Measurements from ENCODE around the gene ERCC6L2. TPM values are rescaled to one million over a fixed set of nuclear protein-coding genes. Genes with fewer than 3 reads are reported as not detected.

The ERCC6L2 gene
- total and polyA plus RNA-seq, 2 donors (not counting 3 experiments of a cell fraction or from before 2014, with no cell fraction given): 4.7 to 31.8 TPM

DNA sequence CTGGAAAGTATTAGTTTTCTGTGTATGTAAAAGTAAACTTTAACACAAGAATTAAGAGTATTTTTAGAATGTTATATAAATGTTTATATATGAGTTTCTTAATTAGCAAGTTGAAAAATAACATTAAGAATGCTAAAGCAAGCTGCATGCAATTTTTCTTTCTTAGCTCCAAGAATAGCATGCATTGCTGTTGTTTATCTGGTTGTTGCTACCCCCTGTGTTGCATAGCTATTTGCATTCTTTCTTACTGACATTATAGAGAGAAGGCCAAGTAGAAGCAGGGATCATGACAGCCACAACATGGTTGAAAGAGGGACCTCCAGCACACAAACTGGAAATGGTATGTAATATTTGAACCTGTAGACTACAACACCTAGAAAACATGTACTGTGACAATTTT is 94.8 kb downstream of the ERCC6L2 start:
- POLR2A ChIA-PET: no interaction called here
- H3K36me3 ChIP-seq (ENCODE audit: control insufficient read depth in 2 of 2, extremely low read depth in 1 of 2, insufficient read depth in 2 of 2, low read length in 2 of 2): peaks cover 0 to 3% of the 10 kb centered on the region in 2 experiments
- no peak for FAIRE-seq

DNA sequence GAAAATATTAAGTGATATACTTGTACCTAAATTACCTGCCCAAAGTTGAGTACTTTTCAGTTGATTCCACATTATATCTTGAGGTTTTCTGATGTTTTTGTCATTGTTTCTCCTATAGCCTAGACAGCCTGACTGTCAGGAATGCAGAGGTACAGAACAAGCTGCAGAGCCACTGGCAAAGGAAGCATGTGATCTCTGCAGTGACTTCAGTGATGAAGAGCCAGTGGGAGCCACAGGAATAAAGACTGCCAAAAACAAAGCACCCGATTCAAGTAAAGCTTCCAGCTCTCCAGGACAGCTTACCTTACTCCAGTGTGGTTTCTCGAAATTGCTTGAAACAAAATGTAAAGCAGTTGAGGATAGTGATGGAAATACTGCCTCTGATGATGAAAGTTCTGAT is 96.3 kb downstream of the ERCC6L2 start:
- Histone ChIP-seq H4K20me1 (replicated peaks; ENCODE audit: control insufficient read depth, extremely low read depth, insufficient read depth, low read length) (no peaks in the 10 kb centered on the region), H3K4me2 (ENCODE audit: insufficient read depth, low read length) (no peak overlapping the region), H2AFZ (ENCODE audit: low read depth, low read length) (no peak overlapping the region), H3K9ac (replicated peaks; ENCODE audit: extremely low read depth, insufficient read depth, low read length) (no peak overlapping the region), H3K79me2 (ENCODE audit: control insufficient read depth, insufficient read depth, low read length) (no peaks in the 10 kb centered on the region), H3K9me3 (replicated peaks; ENCODE audit: control insufficient read depth, insufficient read depth, low read length) (no peaks in the 10 kb centered on the region), H3K27me3 (ENCODE audit: control insufficient read depth in 2 of 2, insufficient read depth in 2 of 2, low read length in 2 of 2) (no peaks in the 10 kb centered on the region), H3K36me3 (ENCODE audit: control insufficient read depth in 2 of 2, extremely low read depth in 1 of 2, insufficient read depth in 2 of 2, low read length in 2 of 2) (peaks cover 0 to 3% of the 10 kb centered on the region in 2 experiments), H3K4me3 (replicated peaks in 1 of 3; ENCODE audit: insufficient read depth in 1 of 3, low read depth in 1 of 3, low read length in 3 of 3) (no peak overlapping the region), H3K4me1 (ENCODE audit: control insufficient read depth, extremely low read depth, insufficient read depth, low read length) (no peaks in the 10 kb centered on the region), H3K27ac (ENCODE audit: insufficient read depth, low read depth, low read length) (no peak overlapping the region), H3K9me1 (replicated peaks; ENCODE audit: control insufficient read depth, extremely low read depth, insufficient read depth, low read length) (no peaks in the 10 kb centered on the region)
- dilution Hi-C loops (cut with MboI; ENCODE audit: extremely low pct_ligation_motif_present, low sequenced_read_pairs): no loop called here
- no peak for DNase-seq (ENCODE audit: low read depth, low spot score)
- intact Hi-C loops (cut with micrococcal nuclease): no loop called here
- BruUV-seq (replicated peaks): no TSS peak
- no peak for FAIRE-seq
- ChIA-PET CTCF (no interaction called here), POLR2A (no interaction called here)
- TF ChIP-seq GATA2 (IDR thresholded peaks at IDR 0.05; ENCODE audit: insufficient read depth, insufficient read length, low read depth, low read length): no peak
- TF ChIP-seq MYC (IDR thresholded peaks at IDR 0.05; ENCODE audit: low read depth, low read length): no peak
- no peak for TF ChIP-seq POLR2AphosphoS5 (IDR thresholded peaks at IDR 0.05; ENCODE audit: insufficient read depth, low read depth, low read length)
- TF ChIP-seq EZH2 (IDR thresholded peaks at IDR 0.05; ENCODE audit: borderline replicate concordance, low read depth, low read length, severe bottlenecking): no peak

More for the DNA sequence above, 94.8 kb downstream of the ERCC6L2 start:
- no TSS peak for BruUV-seq (replicated peaks)
- Histone ChIP-seq H3K27me3 (ENCODE audit: control insufficient read depth in 2 of 2, insufficient read depth in 2 of 2, low read length in 2 of 2) (no peaks in the 10 kb centered on the region), H3K4me3 (replicated peaks in 1 of 3; ENCODE audit: insufficient read depth in 1 of 3, low read depth in 1 of 3, low read length in 3 of 3) (no peak overlapping the region), H3K4me1 (ENCODE audit: control insufficient read depth, extremely low read depth, insufficient read depth, low read length) (no peaks in the 10 kb centered on the region), H3K4me2 (ENCODE audit: insufficient read depth, low read length) (no peak overlapping the region), H3K27ac (ENCODE audit: insufficient read depth, low read depth, low read length) (no peak overlapping the region), H3K79me2 (ENCODE audit: control insufficient read depth, insufficient read depth, low read length) (no peaks in the 10 kb centered on the region), H2AFZ (ENCODE audit: low read depth, low read length) (no peak overlapping the region), H3K9ac (replicated peaks; ENCODE audit: extremely low read depth, insufficient read depth, low read length) (no peak overlapping the region), H4K20me1 (replicated peaks; ENCODE audit: control insufficient read depth, extremely low read depth, insufficient read depth, low read length) (no peaks in the 10 kb centered on the region), H3K9me3 (replicated peaks; ENCODE audit: control insufficient read depth, insufficient read depth, low read length) (no peaks in the 10 kb centered on the region), H3K9me1 (replicated peaks; ENCODE audit: control insufficient read depth, extremely low read depth, insufficient read depth, low read length) (no peaks in the 10 kb centered on the region)
- no peak for DNase-seq (ENCODE audit: low read depth, low spot score)
- TF ChIP-seq, protein P1, sequence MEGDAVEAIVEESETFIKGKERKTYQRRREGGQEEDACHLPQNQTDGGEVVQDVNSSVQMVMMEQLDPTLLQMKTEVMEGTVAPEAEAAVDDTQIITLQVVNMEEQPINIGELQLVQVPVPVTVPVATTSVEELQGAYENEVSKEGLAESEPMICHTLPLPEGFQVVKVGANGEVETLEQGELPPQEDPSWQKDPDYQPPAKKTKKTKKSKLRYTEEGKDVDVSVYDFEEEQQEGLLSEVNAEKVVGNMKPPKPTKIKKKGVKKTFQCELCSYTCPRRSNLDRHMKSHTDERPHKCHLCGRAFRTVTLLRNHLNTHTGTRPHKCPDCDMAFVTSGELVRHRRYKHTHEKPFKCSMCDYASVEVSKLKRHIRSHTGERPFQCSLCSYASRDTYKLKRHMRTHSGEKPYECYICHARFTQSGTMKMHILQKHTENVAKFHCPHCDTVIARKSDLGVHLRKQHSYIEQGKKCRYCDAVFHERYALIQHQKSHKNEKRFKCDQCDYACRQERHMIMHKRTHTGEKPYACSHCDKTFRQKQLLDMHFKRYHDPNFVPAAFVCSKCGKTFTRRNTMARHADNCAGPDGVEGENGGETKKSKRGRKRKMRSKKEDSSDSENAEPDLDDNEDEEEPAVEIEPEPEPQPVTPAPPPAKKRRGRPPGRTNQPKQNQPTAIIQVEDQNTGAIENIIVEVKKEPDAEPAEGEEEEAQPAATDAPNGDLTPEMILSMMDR (IDR thresholded peaks at IDR 0.05; ENCODE audit: extremely low read depth in 1 of 2, insufficient read depth in 1 of 2, low read depth in 1 of 2, low read length in 2 of 2): no peak
- TF ChIP-seq GATA2 (IDR thresholded peaks at IDR 0.05; ENCODE audit: insufficient read depth, insufficient read length, low read depth, low read length): no peak
- dilution Hi-C loops (cut with MboI; ENCODE audit: extremely low pct_ligation_motif_present, low sequenced_read_pairs): no loop called here
- CTCF ChIA-PET: no interaction called here
- intact Hi-C loops (cut with micrococcal nuclease): no loop called here
